Liver (tissue), 9 donors: Measurements from ENCODE around the gene TADA2A. TPM values are rescaled to one million over a fixed set of nuclear protein-coding genes. Genes with fewer than 3 reads are reported as not detected.

Experiments used
- DNase-seq: peaks from one replicate; pipeline ENCODE4 v3.0.0-alpha.2; 2017; ENCODE audit warnings: low spot score
- H3K27ac ChIP-seq, 2 donors: one replicate each; pipeline ENCODE4 v1.7.0; 2013; ENCODE audit warnings: inconsistent platforms in 2 of 2, low read length in 2 of 2, control low read depth in 1 of 2, low read depth in 1 of 2, mild to moderate bottlenecking in 1 of 2
- H3K27me3 ChIP-seq, 4 donors: one replicate each; pipeline versions ENCODE4 v1.6.1 to v1.7.0; 2013; ENCODE audit warnings: low read length in 3 of 4, inconsistent platforms in 1 of 4, mild to moderate bottlenecking in 1 of 4, moderate library complexity in 1 of 4; ENCODE audit not compliant: control insufficient read depth in 4 of 4, insufficient read depth in 4 of 4
- H3K36me3 ChIP-seq, 4 donors: one replicate each; pipeline versions ENCODE4 v1.6.1 to v1.7.0; 2013; ENCODE audit warnings: low read length in 3 of 4, mild to moderate bottlenecking in 3 of 4, low read depth in 1 of 4, moderate library complexity in 1 of 4; ENCODE audit not compliant: control insufficient read depth in 4 of 4, insufficient read depth in 3 of 4
- H3K4me1 ChIP-seq, 4 donors: one replicate each; pipeline versions ENCODE4 v1.6.1 to v1.7.0; 2013; ENCODE audit warnings: low read length in 3 of 4, mild to moderate bottlenecking in 3 of 4, moderate library complexity in 1 of 4; ENCODE audit not compliant: control insufficient read depth in 4 of 4, insufficient read depth in 4 of 4
- H3K4me3 ChIP-seq, 3 donors: one replicate each; pipeline versions ENCODE4 v1.6.1 to v1.7.0; 2013; ENCODE audit warnings: low read length in 3 of 3, control low read depth in 1 of 3, low read depth in 1 of 3, mild to moderate bottlenecking in 1 of 3
- H3K9ac ChIP-seq, 2 donors: one replicate each; pipeline ENCODE4 v1.7.0; 2013; ENCODE audit warnings: low read length in 2 of 2, mild to moderate bottlenecking in 2 of 2, moderate library complexity in 2 of 2, control low read depth in 1 of 2, low read depth in 1 of 2
- H3K9me3 ChIP-seq, 4 donors: one replicate each; pipeline versions ENCODE4 v1.6.1 to v1.7.0; 2013; ENCODE audit warnings: low read length in 3 of 4; ENCODE audit not compliant: control insufficient read depth in 4 of 4
- ATF3 ChIP-seq: IDR thresholded peaks from 2 replicates; pipeline ENCODE4 v1.6.1; 2016; ENCODE audit warnings: antibody characterized with exemption
- CTCF ChIP-seq: fragments of 150-350 bp; IDR thresholded peaks from 2 replicates; pipeline ENCODE4 v1.5.1; 2017; ENCODE audit warnings: improper control_type of control experiment, low read depth, low read length; ENCODE audit not compliant: missing input control
- EGR1 ChIP-seq, 2 donors: IDR thresholded peaks; 2 replicates each; pipeline ENCODE4 v1.6.1; 2016 to 2018; ENCODE audit warnings: antibody characterized with exemption in 2 of 2, low read depth in 2 of 2
- FOXA1 ChIP-seq: IDR thresholded peaks from 2 replicates; pipeline ENCODE4 v1.6.1; 2016; ENCODE audit warnings: antibody characterized with exemption
- FOXA2 ChIP-seq: IDR thresholded peaks from 2 replicates; pipeline ENCODE4 v1.6.1; 2016; ENCODE audit warnings: antibody characterized with exemption
- GABPA ChIP-seq, 2 donors: IDR thresholded peaks in 1 of 2; conservative IDR thresholded peaks in 1 of 2; 2 replicates each; pipeline ENCODE4 v1.6.1; 2016; ENCODE audit warnings: antibody characterized with exemption in 2 of 2, mild to moderate bottlenecking in 1 of 2, moderate library complexity in 1 of 2
- HNF4A ChIP-seq, 2 donors: conservative IDR thresholded peaks; 2 replicates each; pipeline ENCODE4 v1.6.1; 2016; ENCODE audit warnings: antibody characterized with exemption in 2 of 2, mild to moderate bottlenecking in 2 of 2
- MAX ChIP-seq: IDR thresholded peaks from 2 replicates; pipeline ENCODE4 v1.6.1; 2016; ENCODE audit warnings: antibody characterized with exemption
- NR2F2 ChIP-seq: IDR thresholded peaks from 2 replicates; pipeline ENCODE4 v1.6.1; 2016; ENCODE audit warnings: antibody characterized with exemption
- RAD21 ChIP-seq, 2 donors: IDR thresholded peaks; 2 replicates each; pipeline ENCODE4 v1.6.1; 2016; ENCODE audit warnings: antibody characterized with exemption in 2 of 2, mild to moderate bottlenecking in 2 of 2
- REST ChIP-seq: IDR thresholded peaks from 2 replicates; pipeline ENCODE4 v1.6.1; 2016; ENCODE audit warnings: antibody characterized with exemption, mild to moderate bottlenecking
- TAF1 ChIP-seq: conservative IDR thresholded peaks from 2 replicates; pipeline ENCODE4 v1.6.1; 2016; ENCODE audit warnings: antibody characterized with exemption, mild to moderate bottlenecking
- ZBTB33 ChIP-seq: IDR thresholded peaks from 2 replicates; pipeline ENCODE4 v1.6.1; 2016; ENCODE audit warnings: antibody characterized with exemption
- WGBS: extraction: QIAGEN DNeasy Blood & Tissue Kit; methylation state at CpG from one replicate; pipeline ENCODE4 v1.1.7; 2013; 5-methylcytosine and 5-hydroxymethylcytosine counted together
- polyA plus RNA-seq, 2 donors: library from polyadenylated mRNA; stranded (reverse) in 1 of 2; unstranded in 1 of 2; fragments of 200-250 nt in 1 of 2; fragments of >200 nt in 1 of 2; fragmentation: Nextera tagmentation in 1 of 2; extraction: Ambion mirVana in 1 of 2; gene quantifications; one replicate each; pipeline versions ENCODE4 v1.2.1 to v1.2.3, GENCODE V29; 2013 to 2015
- total RNA-seq, 2 donors: library from RNA; depleted of rRNA; stranded (reverse); fragments of >200 nt; gene quantifications; one replicate each; pipeline ENCODE4 v1.2.3, GENCODE V29; 2014
- donor health status: healthy.
- donor health status: healthy.
- donor health status: healthy.
- donor health status: healthy.
- donor health status: healthy.

The TADA2A gene
- total and polyA plus RNA-seq, 4 donors = 2.8 to 13.4 (median 8.2) TPM

GRCh38 chr17:37466471-37466870 lies 59.8 kb downstream of the TADA2A start:
- Histone ChIP-seq H3K27me3 (no peaks in the 10 kb centered on the region), H3K27ac (no peak overlapping the region), H3K36me3 (peaks cover 9 to 37% (median 31%) of the 10 kb centered on the region in 4 donors), H3K4me3 (no peak overlapping the region), H3K4me1 (no peaks in the 10 kb centered on the region), H3K9me3 (no peaks in the 10 kb centered on the region), H3K9ac (no peak overlapping the region)
- no peak for TF ChIP-seq TAF1
- no peak for TF ChIP-seq MAX
- TF ChIP-seq ATF3 = no peak
- TF ChIP-seq EGR1 (IDR thresholded peaks at IDR 0.05; ENCODE audit: low read depth in 2 of 2) = no peak
- TF ChIP-seq FOXA2 = no peak
- 94% methylated on average over 1 of the region's 1 CpG for WGBS
- DNase-seq = no peak

GRCh38 chr17:37470181-37470580 lies 63.5 kb downstream of the TADA2A start:
- Histone ChIP-seq H3K4me1 (no peaks in the 10 kb centered on the region), H3K9me3 (no peaks in the 10 kb centered on the region), H3K36me3 (peaks cover 14 to 52% (median 43%) of the 10 kb centered on the region in 4 donors), H3K4me3 (no peak overlapping the region), H3K27ac (no peak overlapping the region), H3K9ac (no peak overlapping the region), H3K27me3 (no peaks in the 10 kb centered on the region)
- WGBS = 88% methylated on average over 7 of the region's 7 CpGs
- TF ChIP-seq TAF1 (no peak), NR2F2 (no peak), FOXA1 (no peak), REST (no peak), EGR1 (IDR thresholded peaks at IDR 0.05; ENCODE audit: low read depth in 2 of 2) (no peak)
- DNase-seq = no peak

GRCh38 chr17:37475731-37476420 lies 69.2 kb downstream of the TADA2A start:
- 94% methylated on average over 1 of the region's 1 CpG for WGBS
- no peaks in the 10 kb centered on the region for H3K27me3 ChIP-seq
- no peaks in the 10 kb centered on the region for H3K4me1 ChIP-seq
- no peaks in the 10 kb centered on the region for H3K9me3 ChIP-seq
- H3K4me3 ChIP-seq = no peak overlapping the region
- H3K27ac ChIP-seq = no peak overlapping the region
- no peak for DNase-seq
- peaks cover 13 to 60% (median 38%) of the 10 kb centered on the region in 4 donors for H3K36me3 ChIP-seq
- H3K9ac ChIP-seq = no peak overlapping the region
- TF ChIP-seq MAX = no peak
- no peak for TF ChIP-seq CTCF
- TF ChIP-seq GABPA (IDR thresholded peaks at IDR 0.05 in 1 of 2, conservative IDR thresholded peaks at IDR 0.05 in 1 of 2) = no peak
- TF ChIP-seq REST = no peak
- TF ChIP-seq RAD21 (IDR thresholded peaks at IDR 0.05) = no peak
- TF ChIP-seq ZBTB33 = no peak
- TF ChIP-seq HNF4A (conservative IDR thresholded peaks at IDR 0.05) = no peak
- no peak for TF ChIP-seq TAF1
- TF ChIP-seq ATF3 = no peak
- TF ChIP-seq NR2F2 = no peak
